WTC11 (cell line): ENCODE measurements around the gene AATK.

Experiments used
- CTCF ChIP-seq: fragments of 200-600 bp; IDR thresholded peaks from 2 replicates; pipeline ENCODE4 v1.8.0; 2022; ENCODE audit warnings: antibody characterized with exemption
- FOXJ3 ChIP-seq: sonication (generic); formaldehyde crosslinking; IDR thresholded peaks from 2 replicates; pipeline ENCODE4 v1.9.0; 2021; ENCODE audit warnings: missing genetic modification reagents, mild to moderate bottlenecking, borderline replicate concordance
- TF ChIP-seq, protein P1 (sequence below): sonication (generic); formaldehyde crosslinking; IDR thresholded peaks from 2 replicates; pipeline ENCODE4 v1.8.0; 2023; ENCODE audit warnings: mild to moderate bottlenecking, missing genetic modification reagents

- TF ChIP-seq, protein P1, sequence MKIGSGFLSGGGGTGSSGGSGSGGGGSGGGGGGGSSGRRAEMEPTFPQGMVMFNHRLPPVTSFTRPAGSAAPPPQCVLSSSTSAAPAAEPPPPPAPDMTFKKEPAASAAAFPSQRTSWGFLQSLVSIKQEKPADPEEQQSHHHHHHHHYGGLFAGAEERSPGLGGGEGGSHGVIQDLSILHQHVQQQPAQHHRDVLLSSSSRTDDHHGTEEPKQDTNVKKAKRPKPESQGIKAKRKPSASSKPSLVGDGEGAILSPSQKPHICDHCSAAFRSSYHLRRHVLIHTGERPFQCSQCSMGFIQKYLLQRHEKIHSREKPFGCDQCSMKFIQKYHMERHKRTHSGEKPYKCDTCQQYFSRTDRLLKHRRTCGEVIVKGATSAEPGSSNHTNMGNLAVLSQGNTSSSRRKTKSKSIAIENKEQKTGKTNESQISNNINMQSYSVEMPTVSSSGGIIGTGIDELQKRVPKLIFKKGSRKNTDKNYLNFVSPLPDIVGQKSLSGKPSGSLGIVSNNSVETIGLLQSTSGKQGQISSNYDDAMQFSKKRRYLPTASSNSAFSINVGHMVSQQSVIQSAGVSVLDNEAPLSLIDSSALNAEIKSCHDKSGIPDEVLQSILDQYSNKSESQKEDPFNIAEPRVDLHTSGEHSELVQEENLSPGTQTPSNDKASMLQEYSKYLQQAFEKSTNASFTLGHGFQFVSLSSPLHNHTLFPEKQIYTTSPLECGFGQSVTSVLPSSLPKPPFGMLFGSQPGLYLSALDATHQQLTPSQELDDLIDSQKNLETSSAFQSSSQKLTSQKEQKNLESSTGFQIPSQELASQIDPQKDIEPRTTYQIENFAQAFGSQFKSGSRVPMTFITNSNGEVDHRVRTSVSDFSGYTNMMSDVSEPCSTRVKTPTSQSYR (CRISPR knock-in tag) = no peak
- TF ChIP-seq FOXJ3 = no peak
- TF ChIP-seq CTCF = no peak
These were observed 37.1 kb upstream of the AATK start for GRCh38 chr17:81203136-81203535.
